GM19452 (cell line): ENCODE data around the gene CFAP97.
"Not testable (repeated sequence)": the region's sequence is repeated elsewhere in the genome, so short reads cannot be mapped to it uniquely, and the experiment has no call there.

Experiments used
- ATAC-seq: cut with Tn5 transposase; IDR thresholded peaks from one replicate; pipeline ENCODE4 v1.9.1; 2021; ENCODE audit not compliant: unreplicated experiment

CFAP97 gene

DNA sequence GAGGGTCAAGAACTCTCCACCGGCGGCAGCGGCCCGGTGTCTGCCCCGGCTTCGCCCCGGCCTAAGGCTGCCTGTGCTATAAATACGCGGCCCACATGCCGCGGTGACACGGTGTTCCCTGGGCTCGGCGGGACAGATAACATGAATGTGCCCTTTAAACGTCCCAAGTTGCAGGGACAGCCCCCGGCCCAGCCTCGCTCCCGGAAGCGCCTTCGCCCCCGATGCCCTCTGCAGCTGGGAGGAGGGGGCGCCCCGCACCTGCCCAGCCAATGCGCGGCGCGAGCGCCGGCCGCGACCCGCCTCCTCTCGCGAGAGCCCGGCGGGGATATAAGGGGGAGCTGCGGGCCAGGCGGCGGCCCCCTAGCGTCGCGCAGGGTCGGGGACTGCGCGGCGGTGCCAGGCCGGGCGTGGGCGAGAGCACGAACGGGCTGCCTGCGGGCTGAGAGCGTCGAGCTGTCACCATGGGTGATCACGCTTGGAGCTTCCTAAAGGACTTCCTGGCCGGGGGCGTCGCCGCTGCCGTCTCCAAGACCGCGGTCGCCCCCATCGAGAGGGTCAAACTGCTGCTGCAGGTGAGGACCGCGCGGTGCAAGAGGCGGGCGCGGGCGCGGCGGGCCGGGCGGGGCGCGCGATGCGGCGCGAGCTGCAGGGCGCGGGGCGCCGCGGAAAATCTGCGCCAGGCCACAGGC is 60.7 kb downstream of the CFAP97 start, which contains the start of gene SLC25A4:
SLC25A4 (plus strand) TSS at position 355 of the 689 bp plus-strand sequence; CDS start at position 462, 107 bp downstream.
- ATAC-seq: peak; percentile 96

DNA sequence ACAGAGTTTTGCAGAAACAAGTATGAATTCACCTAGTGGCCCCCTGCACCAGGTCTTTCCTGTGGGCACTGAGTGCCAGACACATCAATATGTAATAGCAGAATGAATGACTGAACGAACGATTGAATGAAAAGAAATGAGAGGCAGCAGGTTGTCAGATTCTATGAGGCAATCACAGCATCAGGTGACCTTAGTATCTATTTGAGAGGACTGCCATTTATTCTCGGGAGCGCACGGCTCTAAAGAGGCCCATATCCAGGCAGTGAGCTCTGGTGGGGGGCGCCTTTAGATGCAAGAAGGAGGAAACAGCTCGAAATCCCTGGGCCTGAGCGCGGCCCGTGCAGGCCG is 61.3 kb downstream of the CFAP97 start:
- no peak for ATAC-seq

DNA sequence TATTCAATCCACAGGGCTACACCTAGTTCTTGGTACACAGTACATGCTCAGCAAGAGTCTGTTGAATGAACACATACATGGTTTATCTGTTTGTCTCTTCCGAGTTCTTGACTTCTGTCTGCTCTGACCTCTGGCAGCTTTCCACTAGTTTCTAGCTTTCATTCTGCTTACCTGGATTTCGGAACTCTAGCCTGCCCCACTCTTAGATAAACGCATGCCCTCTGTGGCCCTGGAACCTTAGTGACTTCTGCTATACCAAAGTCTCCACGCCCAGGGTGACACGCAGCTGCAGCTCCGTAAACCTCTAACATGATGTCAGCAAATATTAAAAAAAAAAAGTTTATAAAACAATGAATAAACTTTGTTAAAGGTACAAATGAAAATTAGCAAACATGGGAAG is 62.0 kb downstream of the CFAP97 start:
- no peak for ATAC-seq

DNA sequence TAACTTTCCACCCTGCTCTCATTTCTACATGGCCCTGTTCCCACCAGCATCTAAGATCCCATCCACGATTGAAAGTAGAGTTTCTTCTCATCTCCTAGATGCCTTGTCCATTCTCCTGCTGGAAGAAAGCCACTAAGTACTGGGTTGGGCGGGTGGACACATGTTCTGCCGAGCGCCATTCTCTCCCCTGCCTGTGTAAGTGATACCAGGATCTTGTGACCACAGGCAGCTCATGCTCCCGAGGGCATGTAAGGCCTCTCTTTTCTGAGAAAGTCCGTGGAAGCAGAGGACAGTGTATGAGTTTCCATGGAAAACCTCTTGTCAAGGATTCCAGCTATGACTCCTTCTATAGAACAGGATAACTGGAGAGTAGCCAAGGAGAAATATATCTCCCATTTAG is 64.1 kb downstream of the CFAP97 start:
- ATAC-seq: no peak

DNA sequence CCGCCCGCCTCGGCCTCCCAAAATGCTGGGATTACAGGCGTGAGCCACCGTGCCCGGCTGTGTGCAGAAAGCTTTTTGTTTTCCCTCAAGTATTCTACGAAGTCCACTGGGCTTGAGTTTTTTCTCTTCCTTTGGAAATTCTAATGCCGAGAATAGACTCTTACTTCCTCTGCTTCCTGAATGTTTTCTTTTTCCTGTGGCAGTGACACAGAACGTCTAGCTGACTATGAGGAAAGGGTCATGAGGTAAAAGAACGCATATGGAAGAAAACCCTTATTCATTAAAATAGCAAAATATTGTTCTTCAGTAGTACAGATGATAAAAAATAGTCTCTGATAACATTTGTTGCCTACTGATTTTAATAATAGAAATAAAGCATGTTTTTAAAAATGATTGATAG is 65.6 kb downstream of the CFAP97 start:
- no peak for ATAC-seq

DNA sequence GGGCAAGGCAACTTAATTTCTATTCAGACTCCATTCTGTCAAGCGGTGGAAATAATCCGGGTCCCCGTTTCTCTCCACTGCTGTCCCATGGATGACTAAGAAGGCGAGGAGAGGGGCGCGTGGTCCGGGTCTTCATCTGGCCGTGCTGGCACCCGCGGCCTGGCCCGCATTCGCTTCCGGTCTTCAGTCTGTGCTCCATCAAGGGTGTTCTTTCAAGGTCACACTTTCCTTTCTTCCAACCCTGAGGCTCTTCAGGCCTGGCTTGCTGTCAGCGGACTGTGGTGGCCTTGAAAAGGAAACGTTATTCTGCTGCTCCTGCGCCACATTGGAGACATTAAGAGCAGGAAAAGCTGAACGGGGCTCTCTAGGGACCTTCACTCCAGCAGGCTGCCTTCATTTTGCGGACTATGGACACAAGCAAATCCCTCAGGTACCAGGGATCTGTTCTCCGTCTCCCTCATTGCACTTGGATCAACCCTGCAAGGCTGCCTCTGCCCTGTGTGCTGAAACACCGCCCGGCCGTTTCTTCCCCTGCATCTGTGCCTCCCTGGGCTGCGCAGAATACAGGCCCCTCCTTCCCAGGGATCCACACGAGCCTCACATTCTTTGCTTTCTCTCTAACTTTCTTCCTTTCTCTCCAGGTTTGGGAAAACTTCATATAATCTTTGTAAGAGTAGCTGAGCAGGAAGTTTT is 66.4 kb downstream of the CFAP97 start:
- no peak for ATAC-seq

DNA sequence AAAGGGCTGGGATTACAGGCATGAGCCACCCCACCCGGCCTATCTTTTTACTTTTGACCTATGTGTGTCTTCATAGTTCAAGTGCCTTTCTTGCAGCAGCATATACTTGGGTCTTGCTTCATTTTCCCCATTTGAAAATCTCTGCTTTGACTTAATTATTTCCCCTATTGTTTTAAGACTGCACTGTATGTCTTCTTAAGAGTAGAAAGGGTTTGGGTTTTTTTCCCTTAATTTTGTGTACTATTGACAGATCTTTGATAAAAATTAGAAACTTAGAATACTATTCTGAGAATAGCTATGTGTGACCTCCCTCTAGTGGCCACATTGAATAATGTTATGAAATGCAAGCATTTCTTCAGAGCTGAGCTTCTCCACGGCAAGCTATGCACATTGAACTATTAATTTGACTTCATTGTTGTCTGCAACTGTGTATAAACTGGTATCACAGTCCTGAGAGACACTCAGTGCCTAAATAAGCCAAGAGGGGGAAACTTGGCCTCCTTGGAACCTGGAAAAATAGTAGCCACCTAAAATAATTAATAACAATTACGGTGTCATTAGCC is 69.4 kb downstream of the CFAP97 start:
- peak; percentile 63 for ATAC-seq

DNA sequence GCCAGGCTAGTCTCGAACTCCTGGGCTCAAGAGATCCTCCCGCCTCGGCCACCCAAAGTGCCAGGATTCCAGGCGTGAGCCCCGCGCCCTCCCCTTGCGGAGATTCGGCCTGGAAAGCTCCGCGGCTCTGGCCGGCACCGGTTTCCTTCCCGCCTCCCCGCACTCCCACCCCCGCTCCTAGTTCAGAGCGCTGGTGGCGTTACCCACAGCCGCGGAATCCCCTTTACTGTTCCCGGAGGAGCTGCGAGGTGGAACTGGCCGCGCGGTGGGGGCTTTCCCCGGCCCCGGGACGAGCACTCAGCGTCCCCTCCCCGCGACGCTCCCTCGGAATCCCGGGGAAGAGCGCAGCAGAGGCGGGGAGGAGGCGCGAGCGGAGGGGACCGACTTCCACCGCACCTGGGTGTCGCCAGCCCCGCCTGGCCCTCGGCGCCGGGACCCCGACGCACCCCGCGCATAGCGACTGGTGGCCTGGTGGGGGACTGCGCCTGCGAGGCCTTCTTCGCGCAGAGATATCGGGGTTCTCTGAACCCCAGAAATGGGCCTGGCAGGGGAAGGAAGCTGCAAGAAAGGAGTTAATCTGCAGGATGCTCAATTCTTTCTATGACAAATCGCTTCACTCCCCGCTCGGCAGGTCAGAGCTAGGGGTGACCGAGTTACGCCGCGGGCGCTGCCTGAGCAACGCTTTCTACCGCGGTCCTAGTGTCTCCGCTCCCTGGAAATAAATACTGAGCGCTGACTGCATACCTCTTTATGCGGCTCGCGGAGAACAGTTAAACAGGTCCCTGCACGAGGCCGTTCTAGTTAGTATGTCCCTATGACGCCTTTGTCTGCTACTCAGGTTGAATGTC is 75.3 kb downstream of the CFAP97 start:
- ATAC-seq: no peak

DNA sequence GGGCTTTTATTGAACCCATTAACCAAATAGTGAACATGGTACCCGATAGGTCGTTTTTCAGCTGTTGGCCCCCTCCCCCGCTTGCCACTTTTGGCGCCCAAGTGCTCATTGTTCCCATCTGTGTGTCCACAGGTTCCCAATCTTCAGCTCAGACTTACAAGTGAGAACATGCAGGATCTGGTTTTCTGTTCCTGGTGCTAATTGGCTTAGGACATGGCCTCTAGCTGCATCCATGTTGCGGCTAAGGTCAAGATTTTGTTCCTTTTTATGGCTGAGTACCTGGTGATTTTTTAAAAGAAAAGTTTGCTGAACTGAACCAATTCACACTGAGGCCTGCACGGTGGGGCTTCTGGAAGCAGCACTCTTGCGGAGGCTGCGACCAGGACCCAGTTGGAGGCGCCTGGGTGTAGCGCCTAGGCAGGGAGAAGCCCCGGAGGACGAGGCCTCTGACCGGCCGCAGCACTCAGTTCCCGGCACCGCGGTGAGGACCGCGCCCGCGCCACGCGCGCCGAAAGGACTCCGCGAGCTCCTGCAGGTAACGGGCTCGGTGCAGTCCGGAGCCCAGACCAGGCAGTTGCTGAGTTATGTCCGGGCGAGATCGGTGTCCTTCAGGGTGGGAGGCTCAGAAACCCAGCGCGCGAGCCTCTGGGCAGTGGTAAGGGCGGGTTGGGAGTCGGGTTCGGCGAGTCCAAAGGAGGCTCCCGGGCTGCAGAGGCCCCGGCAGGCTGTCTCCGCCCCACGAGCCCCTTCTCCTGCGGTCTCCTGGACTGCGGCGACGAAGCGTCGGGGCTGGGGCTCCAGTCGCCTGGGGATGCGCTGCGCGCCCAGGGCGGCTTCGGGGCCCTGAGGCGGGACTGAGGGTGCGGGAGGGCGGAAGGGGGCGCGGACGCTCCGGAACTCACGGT is 76.5 kb downstream of the CFAP97 start:
- ATAC-seq: no peak

DNA sequence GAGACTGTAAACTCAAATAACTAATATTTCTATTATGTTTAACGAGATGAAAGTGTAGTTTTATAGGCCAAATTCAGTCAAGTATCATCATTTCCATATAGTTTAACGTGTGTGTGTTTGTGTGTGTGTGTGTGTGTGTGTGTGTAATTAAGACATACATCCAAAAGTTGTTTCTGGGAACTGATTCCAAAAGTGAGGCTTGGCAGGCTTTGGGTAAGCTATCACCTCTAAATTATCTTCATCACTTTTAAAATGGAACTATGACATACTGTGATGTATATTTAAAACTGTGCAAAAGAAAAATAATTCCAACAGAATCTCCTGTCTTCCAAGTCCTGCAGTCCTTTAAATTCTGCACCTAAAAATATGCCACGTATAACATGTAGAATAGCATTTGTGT is 79.8 kb downstream of the CFAP97 start:
- no peak for ATAC-seq

DNA sequence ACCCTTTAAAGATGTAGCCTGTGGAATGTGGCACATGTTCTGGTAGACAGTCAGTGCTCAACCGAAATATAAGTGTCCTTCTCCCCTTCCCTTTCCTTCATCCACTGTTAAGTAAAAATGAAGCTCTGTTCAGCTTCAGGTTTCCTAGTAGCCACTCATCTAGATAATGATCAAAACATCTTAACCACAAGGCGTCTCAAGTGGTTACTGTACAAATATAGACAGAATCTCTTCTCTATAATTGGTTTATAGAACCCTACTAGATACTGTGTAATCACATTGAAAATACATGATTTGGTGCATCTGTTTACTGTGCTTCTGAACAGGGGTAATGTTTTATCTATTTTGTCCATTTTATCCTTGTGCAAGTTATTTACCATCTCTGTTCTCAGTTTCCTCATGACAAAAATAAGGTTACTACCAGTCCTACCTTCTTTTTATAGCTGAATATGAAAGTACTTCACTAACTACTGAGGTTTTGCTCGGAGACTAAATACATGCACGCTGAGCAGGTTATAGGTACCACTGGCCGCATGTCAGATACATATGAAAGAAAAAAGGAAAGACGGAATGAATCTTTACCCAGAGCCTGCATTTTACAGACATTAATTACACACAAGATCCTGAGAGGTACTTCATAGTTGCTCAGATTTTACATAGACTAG is 81.0 kb downstream of the CFAP97 start:
- ATAC-seq: no peak

DNA sequence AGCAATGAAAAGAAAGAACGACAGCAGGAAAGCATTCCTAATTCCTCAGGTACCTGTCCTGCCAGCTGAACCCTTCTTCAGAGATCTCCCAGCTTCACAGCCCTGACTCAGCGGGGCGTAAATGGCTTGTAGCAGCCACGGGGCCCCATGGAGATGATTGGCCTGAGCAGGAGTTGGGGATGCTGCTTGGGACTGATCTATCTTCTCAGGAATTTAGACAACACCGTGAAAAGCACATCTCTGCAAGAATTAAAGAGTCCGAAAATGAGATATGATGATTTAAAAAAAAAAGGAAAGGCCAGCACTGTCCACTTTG is 83.2 kb downstream of the CFAP97 start:
- ATAC-seq: no peak

DNA sequence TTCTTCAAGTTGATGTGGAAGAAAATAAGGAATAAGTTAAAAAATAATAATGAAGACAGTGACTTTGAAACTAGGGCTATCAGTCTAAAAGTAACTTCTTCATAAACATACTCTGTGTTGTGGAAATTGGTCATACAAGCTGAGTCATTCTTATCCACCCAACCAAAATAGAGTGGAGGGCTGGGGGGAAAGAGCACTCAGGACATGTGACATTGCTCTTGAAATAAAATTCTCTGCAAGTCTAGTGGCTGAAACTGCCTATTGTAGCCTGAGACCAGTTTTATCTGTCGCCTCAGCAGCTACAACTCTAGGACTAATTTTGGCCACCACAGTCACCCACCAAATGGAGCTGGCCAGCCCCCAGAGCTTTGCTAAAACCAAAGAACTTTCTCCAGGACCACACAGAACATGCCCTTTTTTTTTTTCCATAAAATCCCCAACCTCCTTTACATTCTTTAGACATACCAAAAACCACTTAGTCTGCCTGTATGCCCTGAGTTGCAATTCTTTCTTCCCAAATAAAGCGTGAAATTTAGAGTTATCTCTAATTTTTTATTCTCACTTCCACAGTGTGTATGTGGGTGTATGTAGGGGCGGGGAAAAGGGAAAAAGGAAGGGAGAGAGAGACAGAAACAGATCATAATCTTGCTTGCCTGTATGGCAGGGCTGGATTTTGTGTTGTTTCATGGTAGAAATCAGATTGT is 83.7 kb downstream of the CFAP97 start:
- ATAC-seq: no peak

DNA sequence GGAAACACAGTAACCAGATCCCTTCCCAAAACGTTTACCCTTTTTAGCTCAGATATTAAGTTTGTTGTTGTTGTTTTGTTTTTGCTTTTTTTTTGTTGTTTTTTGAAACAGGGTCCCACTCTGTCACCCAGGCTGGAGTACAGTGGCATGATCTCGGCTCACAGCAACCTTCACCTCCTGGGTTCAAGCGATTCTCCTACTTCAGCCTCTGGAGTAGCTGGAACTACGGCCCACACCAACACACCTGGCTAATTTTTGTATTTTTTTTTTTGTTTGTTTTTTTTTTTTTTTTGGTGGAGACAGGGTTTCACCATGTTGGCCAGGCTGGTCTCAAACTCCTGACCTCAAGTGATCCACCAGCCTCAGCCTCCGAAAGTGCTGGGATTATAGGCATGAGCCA is 84.3 kb downstream of the CFAP97 start:
- not testable (repeated sequence) for ATAC-seq

DNA sequence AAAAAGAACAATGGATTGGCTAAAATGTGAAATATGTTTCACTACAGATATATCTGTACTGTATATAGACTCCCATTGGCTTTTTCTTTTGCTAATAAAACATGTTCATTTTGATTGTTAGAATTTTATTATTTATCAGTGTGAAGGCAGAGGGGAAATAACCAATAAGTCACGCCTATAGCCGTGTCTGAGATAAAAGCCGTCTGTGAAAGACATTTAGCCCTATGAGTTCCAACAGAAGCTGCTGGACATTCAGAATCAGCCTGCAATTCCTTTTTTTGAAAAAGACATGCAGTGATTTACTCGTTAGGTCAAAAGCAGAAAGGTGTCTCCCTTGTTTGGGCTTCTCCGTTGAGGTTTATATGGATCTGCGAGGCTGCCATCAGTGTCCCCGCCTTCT is 84.9 kb downstream of the CFAP97 start:
- no peak for ATAC-seq

DNA sequence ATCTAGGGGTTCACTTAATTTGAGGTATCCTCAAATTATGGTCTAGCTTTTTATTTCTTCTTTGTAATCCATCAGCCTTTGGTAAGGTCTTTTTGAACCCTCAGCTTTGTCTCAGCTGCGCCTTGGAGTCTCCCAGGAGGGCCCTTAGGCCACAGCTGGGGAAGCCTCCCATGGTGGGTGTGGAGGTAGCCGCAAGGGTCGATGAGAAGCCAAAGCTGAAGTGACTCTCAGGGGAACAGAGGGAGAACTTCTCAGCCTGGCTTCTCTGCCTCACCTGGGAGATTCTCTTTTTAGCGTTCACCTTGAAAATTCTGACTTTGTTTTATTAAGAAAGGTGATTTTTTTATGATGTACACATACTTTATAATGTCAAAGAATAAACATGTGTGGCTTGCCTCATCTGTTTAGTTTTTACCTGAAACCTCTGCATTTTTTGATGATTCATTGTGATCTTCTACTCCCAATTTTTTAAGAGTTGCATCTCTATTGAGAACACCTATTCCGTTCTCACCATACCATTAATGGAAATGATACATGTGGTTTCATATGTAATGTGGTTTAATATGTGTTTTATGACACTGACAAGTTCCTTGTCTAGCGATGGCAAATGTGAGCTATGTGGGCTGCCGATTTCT is 86.4 kb downstream of the CFAP97 start:
- no peak for ATAC-seq

DNA sequence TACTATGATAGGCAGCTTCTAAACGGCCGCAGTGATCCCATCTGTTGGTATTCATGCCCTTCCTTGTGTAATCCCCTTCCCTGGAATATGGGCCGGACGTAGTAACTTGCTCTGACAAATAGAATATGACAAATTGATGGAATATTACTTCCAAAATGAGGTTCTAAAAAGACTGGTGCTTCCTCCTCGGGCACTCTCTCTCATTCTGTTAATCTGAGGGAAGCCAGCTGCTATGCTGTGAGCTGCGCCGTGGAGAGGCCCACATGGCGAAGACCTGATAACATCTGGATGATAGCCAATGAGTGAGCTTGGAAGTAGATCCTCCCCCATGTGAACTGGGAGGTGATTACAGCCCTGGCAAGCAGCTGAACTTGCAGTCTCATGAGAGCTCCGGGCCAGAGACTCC is 88.0 kb downstream of the CFAP97 start:
- no peak for ATAC-seq

DNA sequence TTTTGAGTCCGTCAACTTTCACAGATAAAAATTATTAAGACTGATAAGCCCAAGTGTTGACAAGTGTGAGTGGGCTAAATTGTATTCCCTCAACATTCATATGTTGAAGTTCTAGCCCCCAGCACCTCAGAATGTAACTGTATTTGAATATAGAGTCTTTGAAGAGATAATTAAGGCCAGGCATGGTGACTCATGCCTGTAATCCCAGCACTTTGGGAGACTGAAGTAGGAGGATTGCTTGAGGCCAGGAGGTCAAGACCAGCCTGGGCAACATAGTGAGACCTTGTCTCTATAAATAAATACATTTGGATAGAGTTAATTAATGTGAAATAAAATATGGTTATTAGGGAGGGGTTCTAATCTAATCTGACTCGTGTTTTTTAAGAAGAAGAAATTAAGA is 90.5 kb downstream of the CFAP97 start:
- ATAC-seq: no peak

DNA sequence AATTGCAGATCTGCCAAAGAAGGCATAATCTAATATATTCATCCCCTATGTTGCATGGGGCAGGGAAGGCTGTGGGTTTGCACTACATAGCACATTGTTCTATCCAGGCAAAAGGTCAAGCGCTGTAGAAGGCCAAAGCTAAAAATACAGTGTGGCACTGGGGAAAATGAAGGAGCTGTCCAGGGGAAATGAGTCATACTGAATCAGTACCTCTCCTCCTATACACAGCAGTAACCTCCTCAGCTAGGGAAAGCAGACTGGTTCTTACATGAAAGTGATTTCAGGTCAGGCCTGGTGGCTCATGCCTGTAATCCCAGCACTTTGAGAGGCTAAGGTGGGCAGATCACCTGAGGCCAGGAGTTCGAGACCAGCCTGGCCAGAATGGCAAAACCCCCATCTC is 91.7 kb downstream of the CFAP97 start:
- no peak for ATAC-seq
